ENCODE results near the gene FHOD1.

FHOD1 gene

GRCh38 chr16:67248401-67249177 is 1.3 kb upstream of the FHOD1 start, which contains the start of gene SLC9A5:
Gene SLC9A5, plus strand, starts transcription at chr16:67248979. Its CDS starts 36 bp downstream, at chr16:67249015.
- peak; percentile 77 for DNase-seq

- no peak for DNase-seq
These were observed 756 bp upstream of the FHOD1 start for GRCh38 chr16:67248073-67248400.

DNA sequence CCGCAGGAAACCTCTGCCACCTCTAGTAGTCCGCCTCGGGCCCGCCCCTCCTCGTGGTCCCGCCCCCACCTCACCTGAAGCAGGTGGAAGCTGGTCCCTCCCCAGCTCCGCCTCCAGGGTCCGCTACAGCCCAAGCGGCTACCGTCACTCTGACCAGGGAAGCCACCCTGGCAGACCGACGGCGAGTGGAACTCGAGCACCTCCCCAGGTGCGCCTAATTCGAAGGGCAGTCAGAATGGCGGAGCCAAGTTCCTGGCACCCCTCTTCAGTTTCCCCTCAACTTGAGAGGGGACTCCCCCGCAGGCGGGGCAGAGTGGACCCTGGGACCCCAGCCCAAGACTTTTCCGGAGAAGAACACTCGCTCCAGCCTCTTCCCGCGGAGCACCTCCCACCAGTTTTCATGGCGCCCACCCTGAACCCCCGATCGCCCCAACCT is 507 bp downstream of the FHOD1 start:
- no peak for DNase-seq

DNA sequence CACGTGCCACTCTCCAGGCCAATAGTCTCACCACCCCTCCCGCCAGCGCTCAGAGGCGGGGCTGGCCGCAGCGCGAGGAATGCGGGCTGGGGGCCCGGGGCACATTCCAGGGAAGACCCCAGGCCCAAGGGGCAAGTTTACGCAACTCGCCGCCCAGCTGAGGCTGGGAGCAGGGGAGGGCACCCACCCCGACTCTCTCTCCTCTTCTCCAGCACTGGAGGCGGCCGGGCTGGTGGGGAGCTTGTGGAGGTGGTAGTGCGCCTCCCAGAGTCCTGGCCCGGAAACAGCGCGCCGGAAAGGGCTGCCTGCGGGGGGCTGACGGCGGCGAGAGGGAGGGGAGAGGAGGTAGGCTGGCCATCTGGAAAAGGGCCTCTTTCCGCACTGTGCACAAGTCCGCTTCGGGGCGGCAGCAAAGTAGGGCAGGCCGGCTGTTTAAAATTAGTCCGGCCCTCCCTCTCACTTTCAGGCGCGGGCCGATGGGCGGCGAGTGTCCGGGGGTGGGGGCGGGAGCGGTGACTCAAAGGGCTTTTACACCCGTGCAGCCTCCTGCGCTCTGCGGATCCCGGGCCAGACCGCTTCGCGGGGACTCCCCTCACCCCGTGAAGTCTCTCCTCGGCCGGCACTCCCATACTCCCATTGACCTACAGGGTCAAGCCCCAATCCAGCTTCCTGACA is 1.1 kb downstream of the FHOD1 start:
- peak; percentile 83 for DNase-seq

DNA sequence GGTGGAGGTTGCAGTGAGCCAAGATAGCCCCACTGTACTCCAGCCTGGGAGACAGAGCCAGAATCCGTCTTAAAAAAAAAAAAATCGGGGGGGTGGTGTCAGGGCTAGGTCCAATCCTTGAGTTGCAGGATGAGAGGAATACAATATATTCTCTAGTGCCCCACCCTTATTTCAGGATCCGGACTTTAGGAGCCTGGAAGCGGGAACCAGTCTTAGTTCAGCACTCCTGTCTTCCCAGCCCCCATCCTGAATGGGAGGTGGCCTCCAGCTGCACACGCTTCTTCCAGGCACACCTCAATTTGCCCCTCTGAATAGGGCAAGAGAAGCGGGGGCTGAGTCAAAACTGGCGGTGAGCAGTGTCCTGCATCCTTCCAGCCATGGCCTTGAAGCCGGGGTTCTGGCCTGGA is 1.6 kb downstream of the FHOD1 start:
- peak; percentile 54 for DNase-seq

- peak; percentile 62 for DNase-seq
These were observed 2.1 kb downstream of the FHOD1 start for GRCh38 chr16:67245186-67245585.

- peak; percentile 92 for DNase-seq
These were observed 2.7 kb downstream of the FHOD1 start for GRCh38 chr16:67244387-67245185.

- peak; percentile 56 for DNase-seq
These were observed 3.8 kb downstream of the FHOD1 start for GRCh38 chr16:67243481-67243880.

DNA sequence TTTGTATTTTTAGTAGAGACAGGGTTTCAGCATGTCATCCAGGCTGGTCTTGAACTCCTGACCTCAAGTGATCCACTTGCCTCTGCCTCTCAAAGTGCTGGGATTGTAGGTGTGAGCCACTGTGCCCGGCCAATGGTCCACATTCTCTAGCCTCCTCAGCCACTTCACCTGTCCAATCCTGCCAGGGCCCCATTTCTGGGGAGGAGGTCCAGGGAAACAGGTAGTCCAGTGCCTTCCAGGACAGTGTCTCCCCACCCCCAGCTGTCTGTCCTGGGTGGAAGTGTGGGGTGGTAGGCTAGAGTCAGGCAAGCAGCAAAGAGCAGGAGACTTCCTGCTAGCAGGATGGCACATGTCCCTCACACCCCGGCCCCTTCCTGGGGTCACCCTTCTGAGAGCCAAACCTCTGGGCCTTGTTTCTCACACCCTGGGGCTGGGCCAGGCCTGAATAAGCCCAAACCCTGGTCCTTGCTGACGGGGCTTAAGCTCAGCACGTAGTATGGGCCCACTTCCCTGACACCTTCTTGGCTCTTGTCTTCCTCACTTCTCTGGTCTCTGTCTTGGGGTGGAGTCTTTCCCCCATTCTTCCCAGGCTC is 5.0 kb downstream of the FHOD1 start:
- no peak for DNase-seq

DNA sequence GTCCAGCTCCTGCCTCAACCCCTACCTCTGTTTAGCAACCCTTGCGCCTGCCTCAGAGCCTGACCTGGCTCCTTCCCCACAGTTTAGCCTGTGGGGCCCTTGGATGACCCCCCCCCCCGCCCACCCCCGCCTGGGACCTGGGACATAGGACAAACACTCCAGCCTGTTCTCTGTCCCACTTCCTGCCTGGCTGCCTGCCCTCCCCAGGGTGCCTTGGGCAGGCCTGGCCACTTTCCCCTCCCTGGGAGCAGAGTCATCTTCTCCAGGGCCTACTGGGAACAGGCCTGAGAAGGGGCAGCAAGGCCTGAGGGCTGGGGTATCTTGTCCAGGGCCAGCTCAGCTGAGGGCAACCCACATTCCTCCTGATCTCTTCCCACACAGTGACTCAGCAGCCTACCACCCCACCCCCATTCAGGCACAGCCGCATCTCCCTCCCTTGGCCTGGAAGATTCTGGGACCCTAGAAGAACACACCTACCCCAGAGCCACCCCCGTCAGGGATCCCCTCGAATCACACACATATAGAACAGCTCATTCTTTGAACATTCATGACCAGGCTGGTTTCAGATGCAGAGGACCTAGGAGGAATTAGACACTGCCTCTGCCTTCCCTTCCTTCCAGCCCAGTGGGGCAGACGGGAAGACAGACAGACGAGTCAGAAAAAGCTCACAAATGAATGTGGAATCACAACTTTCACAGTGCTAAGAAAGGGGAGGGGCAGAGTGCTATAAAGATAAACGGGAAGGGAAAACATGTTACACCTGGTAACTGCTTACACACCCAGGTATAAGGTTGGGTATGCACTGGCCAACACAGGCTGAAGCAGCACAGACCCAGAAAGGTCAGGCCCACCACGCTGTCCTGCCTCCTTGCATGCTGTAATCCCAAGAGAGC is 6.0 kb downstream of the FHOD1 start:
- DNase-seq: no peak

DNA sequence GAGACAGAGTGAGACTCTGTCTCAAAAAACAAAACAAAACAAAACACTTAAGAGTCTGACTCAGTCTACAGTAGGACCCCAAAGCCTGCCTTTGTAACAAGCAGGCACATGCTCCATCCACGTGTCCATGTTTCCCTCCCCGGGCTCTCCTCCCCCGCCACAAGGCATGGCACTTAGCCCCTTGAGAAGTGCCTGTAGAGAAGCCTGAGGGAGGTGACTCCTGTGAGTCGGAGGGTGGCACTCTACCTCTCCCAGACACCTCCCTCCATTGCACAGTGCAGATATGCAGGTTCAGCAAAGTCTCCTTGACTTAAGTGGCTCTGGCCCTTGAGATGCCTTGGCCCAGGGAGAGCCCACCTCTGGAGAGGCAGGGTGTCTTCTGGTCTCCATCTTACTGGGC is 6.8 kb downstream of the FHOD1 start:
- DNase-seq: no peak

- DNase-seq: no peak
These were observed 8.3 kb downstream of the FHOD1 start for GRCh38 chr16:67238806-67239470.

DNA sequence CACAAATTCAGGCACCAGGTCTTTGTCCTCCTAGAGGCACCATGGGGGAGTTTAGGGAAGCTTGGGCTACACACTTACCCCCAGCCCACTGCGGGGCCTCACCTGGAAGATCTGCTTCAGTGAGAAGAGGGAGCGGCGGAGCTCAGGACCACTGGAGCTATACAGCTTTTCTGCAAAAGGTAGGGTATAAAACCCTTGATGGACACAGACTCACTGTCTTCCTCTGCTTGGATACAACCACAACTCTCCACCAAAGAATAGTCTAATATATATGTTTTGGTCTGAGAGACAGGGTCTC is 9.1 kb downstream of the FHOD1 start:
- DNase-seq: no peak

- DNase-seq: no peak
These were observed 9.6 kb downstream of the FHOD1 start for GRCh38 chr16:67237396-67238277.

GRCh38 chr16:67236563-67237395 is 10.5 kb downstream of the FHOD1 start:
- peak; percentile 91 for DNase-seq

GRCh38 chr16:67235816-67236562 is 11.3 kb downstream of the FHOD1 start:
- peak; percentile 85 for DNase-seq

DNA sequence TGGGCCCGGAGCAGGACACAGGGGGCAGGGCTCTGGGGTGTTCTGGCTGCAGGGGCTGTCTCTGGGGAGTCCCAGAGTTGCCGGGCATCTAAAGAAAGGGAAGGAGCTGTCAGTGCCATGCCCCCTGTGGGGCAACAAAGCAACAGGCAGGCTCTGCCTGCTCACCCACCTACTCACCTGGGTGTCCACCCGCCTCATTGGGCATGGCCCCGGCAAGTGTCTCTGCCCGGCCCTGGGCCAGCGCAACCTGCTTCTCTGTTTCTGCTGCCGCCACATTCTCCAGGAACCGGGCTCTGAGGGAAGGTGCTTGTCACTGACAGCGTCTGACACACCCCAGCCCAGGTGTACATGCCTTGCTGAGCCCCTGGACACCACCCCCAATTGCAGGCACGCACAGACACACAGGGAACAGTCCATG is 13.1 kb downstream of the FHOD1 start:
- DNase-seq: no peak

DNA sequence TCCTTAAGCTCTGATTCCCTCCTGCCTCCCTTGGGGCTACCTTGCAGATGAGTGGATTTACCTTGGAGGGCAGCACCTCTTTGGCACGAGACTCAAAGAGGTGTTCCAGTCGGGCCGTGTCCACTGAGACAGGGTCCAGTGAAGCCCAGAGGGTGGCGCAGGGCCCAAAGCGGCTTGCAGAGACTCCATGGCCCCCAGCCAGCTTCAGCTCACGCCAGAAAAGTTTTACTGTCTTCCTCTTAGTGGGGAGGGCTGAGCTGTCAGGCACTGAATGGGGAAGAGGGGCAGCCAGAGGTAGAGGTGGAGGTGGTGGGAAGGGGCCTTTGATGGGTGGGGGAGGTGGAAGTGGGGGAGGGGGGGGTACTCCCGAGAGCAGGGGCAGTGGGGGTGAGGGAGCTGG is 13.7 kb downstream of the FHOD1 start:
- no peak for DNase-seq
